ENCODE results near the gene VEGFD. TPM values are rescaled to one million over a fixed set of nuclear protein-coding genes. Genes with fewer than 3 reads are reported as not detected.

VEGFD gene
- total and polyA plus RNA-seq, 12 donors, result 1.1 to 21.0 (median 4.4) TPM

DNA sequence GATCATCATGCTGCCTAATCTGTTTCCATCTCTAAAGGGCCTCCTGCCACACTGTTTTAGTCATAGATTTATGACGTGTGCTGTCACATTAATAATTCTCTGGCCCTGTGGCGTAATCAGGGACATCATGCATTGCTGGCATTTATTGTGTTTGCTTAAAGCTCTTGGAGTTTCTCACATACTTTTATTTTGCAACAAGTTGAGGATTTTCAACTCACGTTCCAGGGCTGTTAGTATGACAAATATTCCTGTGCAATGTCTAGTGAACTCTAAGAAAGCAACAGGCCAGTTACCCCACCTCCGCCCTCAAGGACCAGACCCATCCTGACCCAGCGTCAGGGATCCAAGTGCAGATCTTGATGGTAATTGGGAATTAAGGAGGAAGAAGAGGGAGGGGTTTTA, 41.1 kb downstream of the VEGFD start:
- peaks cover 0 to 71% (median 0%) of the 10 kb centered on the region in 7 donors for H3K27me3 ChIP-seq
- H3K27ac ChIP-seq, result no peak overlapping the region
- no peaks in the 10 kb centered on the region for H3K9me3 ChIP-seq
- H3K4me1 ChIP-seq, result no peaks in the 10 kb centered on the region
- TF ChIP-seq CTCF (IDR thresholded peaks at IDR 0.05), result no peak
- 79 to 86% methylated on average over 5 of the region's 5 CpGs for WGBS, 2 donors
- H3K36me3 ChIP-seq, result peaks cover 0 to 17% (median 0%) of the 10 kb centered on the region in 9 donors
- ATAC-seq (peak in 1 of 8 donors; percentile 20), DNase-seq (no peak)
- intact Hi-C loops (cut with DNase I), result loop anchor here in 5 of 10 donors (5.0 to 10.0 kb wide), 6 partner anchors 41 to 302 kb away; no protein-coding TSS in a partner anchor
- H3K4me3 ChIP-seq, result no peak overlapping the region

GRCh38 chrX:15340867-15341266, 43.3 kb downstream of the VEGFD start:
- 93 to 94% methylated on average over 2 of the region's 2 CpGs for WGBS, 2 donors
- intact Hi-C loops (cut with DNase I), result loop anchor here in 5 of 10 donors (5.0 to 10.0 kb wide), 6 partner anchors 39 to 304 kb away; no protein-coding TSS in a partner anchor

DNA sequence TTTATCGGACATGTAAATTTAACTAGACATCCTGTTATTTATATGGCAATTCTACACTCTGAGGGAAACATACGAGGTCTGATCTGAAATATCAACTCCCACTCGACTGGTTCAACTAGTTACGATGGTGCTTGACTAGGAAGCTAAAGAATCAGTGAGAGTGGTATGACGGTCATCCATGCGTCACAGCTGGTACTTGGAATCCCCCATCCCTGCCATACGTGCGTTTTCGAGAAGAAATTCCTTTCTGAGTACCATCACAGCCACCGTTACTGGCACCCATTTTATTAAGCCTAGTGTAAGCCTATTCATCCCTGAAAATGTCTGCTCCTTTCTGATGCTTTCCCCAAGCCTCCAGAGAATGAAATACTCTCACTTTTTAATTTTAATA, 48.2 kb downstream of the VEGFD start:
- Histone ChIP-seq H3K9me3 (peaks cover 0 to 11% (median 0%) of the 10 kb centered on the region in 11 donors), H3K4me1 (peaks cover 0 to 20% (median 10%) of the 10 kb centered on the region in 9 donors), H3K4me3 (peak overlapping the region; percentile 10 to 88 (median 77)), H3K36me3 (peaks cover 0 to 16% (median 0%) of the 10 kb centered on the region in 9 donors), H3K27me3 (peaks cover 0 to 55% (median 0%) of the 10 kb centered on the region in 7 donors), H3K27ac (peak overlapping the region in 9 of 10 donors; percentile 34 to 93 (median 68))
- 1 to 2% methylated on average over 10 of the region's 10 CpGs for WGBS, 2 donors
- intact Hi-C loops (cut with DNase I), result no loop called here
- no peak for TF ChIP-seq CTCF (IDR thresholded peaks at IDR 0.05)
- no peak for DNase-seq
- no peak for ATAC-seq

More at GRCh38 chrX:15340867-15341266, 43.3 kb downstream of the VEGFD start:
- Histone ChIP-seq H3K9me3 (peaks cover 0 to 2% (median 0%) of the 10 kb centered on the region in 11 donors), H3K36me3 (peaks cover 0 to 6% (median 0%) of the 10 kb centered on the region in 9 donors), H3K4me3 (no peak overlapping the region), H3K27ac (no peak overlapping the region), H3K27me3 (peaks cover 0 to 76% (median 0%) of the 10 kb centered on the region in 7 donors), H3K4me1 (peaks cover 0 to 8% (median 3%) of the 10 kb centered on the region in 9 donors)
- no peak for TF ChIP-seq CTCF (IDR thresholded peaks at IDR 0.05)
- DNase-seq (no peak), ATAC-seq (no peak)

- H3K27me3 ChIP-seq, result peaks cover 0 to 49% (median 0%) of the 10 kb centered on the region in 7 donors
- peaks cover 0 to 20% (median 10%) of the 10 kb centered on the region in 9 donors for H3K4me1 ChIP-seq
- 0% methylated on average over 53 to 72 of the region's 72 CpGs for WGBS, 2 donors
- H3K27ac ChIP-seq, result peak within 1 kb of the TSS in 9 of 10 donors; percentile 81 to 93 (median 88)
- peak within 1 kb of the TSS; percentile 46 to 88 (median 77) for H3K4me3 ChIP-seq
- intact Hi-C loops (cut with DNase I), result no loop called here
- H3K36me3 ChIP-seq, result peaks cover 0 to 22% (median 0%) of the 10 kb centered on the region in 9 donors
- ATAC-seq (peak; percentile 98 to 100 (median 99)), DNase-seq (peak; percentile 93 to 94)
- peaks cover 0 to 11% (median 0%) of the 10 kb centered on the region in 11 donors for H3K9me3 ChIP-seq
- no peak for TF ChIP-seq CTCF (IDR thresholded peaks at IDR 0.05)
Observed at GRCh38 chrX:15335135-15336022, 48.8 kb downstream of the VEGFD start, which contains the start of gene PIGA. Gene PIGA, minus strand, starts transcription at chrX:15335523. Its CDS starts 3,593 bp downstream, at chrX:15331930.

Data from heart right ventricle (tissue), 16 donors.